ENCODE measurements around the gene RBBP4. TPM values are rescaled to one million over a fixed set of nuclear protein-coding genes. Genes with fewer than 3 reads are reported as not detected.
"Not testable (repeated sequence)": the region's sequence is repeated elsewhere in the genome, so short reads cannot be mapped to it uniquely, and the experiment has no call there.

The RBBP4 gene
- total and polyA plus RNA-seq, 7 experiments from 2014 or later, result 130 to 280 (median 165) TPM

DNA sequence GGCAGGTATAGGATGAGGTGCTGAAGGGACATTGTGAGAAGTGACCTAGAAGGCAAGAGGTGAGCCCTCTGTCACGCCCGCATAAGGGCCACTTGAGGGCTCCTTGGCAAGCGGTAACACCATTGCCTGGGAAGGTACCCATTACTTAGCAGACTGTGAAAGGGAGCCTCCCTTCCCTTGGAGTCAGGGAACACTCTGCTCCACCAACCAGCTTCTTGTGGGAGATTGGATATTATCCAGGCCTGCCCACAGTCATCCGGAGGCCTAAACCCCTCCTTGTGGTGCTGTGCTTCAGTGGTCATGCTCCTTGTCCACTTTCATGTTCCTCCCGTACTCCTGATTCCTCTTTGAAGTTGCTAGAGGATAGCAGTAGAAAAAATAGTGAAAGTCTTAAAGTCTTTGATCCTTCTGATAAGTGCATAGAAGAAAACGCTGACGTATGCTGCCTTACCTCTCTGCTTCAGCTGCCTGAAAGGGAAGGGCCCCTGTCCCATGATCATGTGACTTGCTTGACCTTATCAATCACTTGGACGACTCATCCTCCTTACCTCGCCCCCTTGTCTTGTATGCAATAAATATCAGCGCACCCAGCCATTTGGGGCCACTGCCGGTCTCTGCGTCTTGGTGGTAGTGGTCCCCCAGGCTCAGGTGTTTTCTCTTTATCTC is 16.0 kb downstream of the RBBP4 start:
- H3K36me3 Mint-ChIP-seq, result peaks cover 0 to 31% (median 16%) of the 10 kb centered on the region in 5 donors

DNA sequence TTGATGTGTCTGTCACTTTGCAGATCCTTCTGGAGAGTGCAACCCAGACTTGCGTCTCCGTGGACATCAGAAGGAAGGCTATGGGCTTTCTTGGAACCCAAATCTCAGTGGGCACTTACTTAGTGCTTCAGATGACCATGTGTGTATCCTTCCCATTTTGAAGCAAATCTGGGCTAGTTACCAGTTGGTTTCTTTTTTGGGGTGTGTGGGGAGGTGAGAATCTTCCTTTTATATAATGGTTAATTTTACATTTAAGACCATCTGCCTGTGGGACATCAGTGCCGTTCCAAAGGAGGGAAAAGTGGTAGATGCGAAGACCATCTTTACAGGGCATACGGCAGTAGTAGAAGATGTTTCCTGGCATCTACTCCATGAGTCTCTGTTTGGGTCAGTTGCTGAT is 17.7 kb downstream of the RBBP4 start:
- intact Hi-C loops (cut with micrococcal nuclease); ATAC-seq; H3K4me1 ChIP-seq (ENCODE audit: control insufficient read depth in 2 of 2, insufficient read depth in 2 of 2, low read length in 2 of 2); H3K9me3 Mint-ChIP-seq; DNase-seq; H3K9me3 ChIP-seq (ENCODE audit: control insufficient read depth in 2 of 3, low read length in 3 of 3); CTCF ChIA-PET; H3K27ac Mint-ChIP-seq; H3K4me3 Mint-ChIP-seq; H3K27me3 Mint-ChIP-seq; H3K27me3 ChIP-seq (ENCODE audit: control insufficient read depth in 2 of 2, insufficient read depth in 2 of 2, low read length in 2 of 2); H3K27ac ChIP-seq (ENCODE audit: low read depth, low read length); H3K4me3 ChIP-seq (ENCODE audit: low read length); POLR2A ChIA-PET: not testable (repeated sequence)
- H3K36me3 ChIP-seq (ENCODE audit: control insufficient read depth in 2 of 3, insufficient read depth in 3 of 3, low read length in 3 of 3), result peaks cover 11 to 89% (median 34%) of the 10 kb centered on the region in 3 experiments
- Mint-ChIP-seq H3K36me3 (peaks cover 5 to 44% (median 24%) of the 10 kb centered on the region in 5 donors), H3K4me1 (peaks cover 0 to 14% (median 4%) of the 10 kb centered on the region in 7 donors)

More for the DNA sequence above, 16.0 kb downstream of the RBBP4 start:
- no peaks in the 10 kb centered on the region for H3K4me1 ChIP-seq (ENCODE audit: control insufficient read depth in 2 of 2, insufficient read depth in 2 of 2, low read length in 2 of 2)
- H3K4me3 ChIP-seq (ENCODE audit: low read length), result no peak overlapping the region
- no peaks in the 10 kb centered on the region for H3K27me3 Mint-ChIP-seq
- H3K4me1 Mint-ChIP-seq, result peaks cover 0 to 14% (median 4%) of the 10 kb centered on the region in 7 donors
- ATAC-seq (no peak), DNase-seq (no peak)
- no peaks in the 10 kb centered on the region for H3K9me3 ChIP-seq (ENCODE audit: control insufficient read depth in 2 of 3, low read length in 3 of 3)
- peaks cover 5 to 74% (median 23%) of the 10 kb centered on the region in 3 experiments for H3K36me3 ChIP-seq (ENCODE audit: control insufficient read depth in 2 of 3, insufficient read depth in 3 of 3, low read length in 3 of 3)
- peak overlapping the region in 1 of 9 donors; percentile 15 for H3K27ac Mint-ChIP-seq
- H3K27ac ChIP-seq (ENCODE audit: low read depth, low read length), result no peak overlapping the region
- no peaks in the 10 kb centered on the region for H3K27me3 ChIP-seq (ENCODE audit: control insufficient read depth in 2 of 2, insufficient read depth in 2 of 2, low read length in 2 of 2)
- ChIA-PET CTCF (no interaction called here), POLR2A (no interaction called here)
- intact Hi-C loops (cut with micrococcal nuclease), result no loop called here
- no peaks in the 10 kb centered on the region for H3K9me3 Mint-ChIP-seq
- no peak overlapping the region for H3K4me3 Mint-ChIP-seq

DNA sequence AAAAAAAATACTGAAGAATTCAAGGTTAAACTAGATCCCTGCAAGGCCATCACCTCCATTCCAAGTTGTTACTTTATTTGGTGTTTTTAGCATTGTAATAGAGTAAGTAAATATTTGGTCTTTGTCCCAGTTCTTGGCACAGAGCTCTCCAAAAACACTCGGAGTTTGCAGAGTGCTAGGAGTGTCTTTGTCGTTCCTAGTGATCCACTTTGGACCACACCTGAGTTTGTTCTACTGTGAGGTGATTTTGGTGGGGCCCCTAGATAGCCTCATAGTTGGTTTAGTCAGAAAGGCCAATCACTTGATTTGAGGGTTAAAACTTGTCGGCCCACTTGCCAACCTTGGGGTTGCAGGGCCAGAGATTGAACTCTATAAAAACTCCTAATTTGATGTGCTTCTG is 25.9 kb downstream of the RBBP4 start:
- no peaks in the 10 kb centered on the region for H3K27me3 ChIP-seq (ENCODE audit: control insufficient read depth in 2 of 2, insufficient read depth in 2 of 2, low read length in 2 of 2)
- H3K9me3 Mint-ChIP-seq, result no peaks in the 10 kb centered on the region
- intact Hi-C loops (cut with micrococcal nuclease), result no loop called here
- no peak overlapping the region for H3K4me3 ChIP-seq (ENCODE audit: low read length)
- ATAC-seq, result no peak
- H3K27ac Mint-ChIP-seq, result no peak overlapping the region
- H3K4me1 Mint-ChIP-seq, result peaks cover 0 to 6% (median 0%) of the 10 kb centered on the region in 7 donors
- no peak overlapping the region for H3K27ac ChIP-seq (ENCODE audit: low read depth, low read length)
- CTCF ChIA-PET, result no interaction called here
- POLR2A ChIA-PET, result interaction anchor here (1.2 kb wide), 1 partner anchor 11 kb away, joined by 4 read pairs; no protein-coding TSS in a partner anchor
- no peak overlapping the region for H3K4me3 Mint-ChIP-seq
- no peaks in the 10 kb centered on the region for H3K4me1 ChIP-seq (ENCODE audit: control insufficient read depth in 2 of 2, insufficient read depth in 2 of 2, low read length in 2 of 2)
- H3K9me3 ChIP-seq (ENCODE audit: control insufficient read depth in 2 of 3, low read length in 3 of 3), result no peaks in the 10 kb centered on the region
- no peak for DNase-seq
- peaks cover 16 to 73% (median 29%) of the 10 kb centered on the region in 3 experiments for H3K36me3 ChIP-seq (ENCODE audit: control insufficient read depth in 2 of 3, insufficient read depth in 3 of 3, low read length in 3 of 3)
- H3K36me3 Mint-ChIP-seq, result peaks cover 5 to 53% (median 32%) of the 10 kb centered on the region in 5 donors
- no peaks in the 10 kb centered on the region for H3K27me3 Mint-ChIP-seq

DNA sequence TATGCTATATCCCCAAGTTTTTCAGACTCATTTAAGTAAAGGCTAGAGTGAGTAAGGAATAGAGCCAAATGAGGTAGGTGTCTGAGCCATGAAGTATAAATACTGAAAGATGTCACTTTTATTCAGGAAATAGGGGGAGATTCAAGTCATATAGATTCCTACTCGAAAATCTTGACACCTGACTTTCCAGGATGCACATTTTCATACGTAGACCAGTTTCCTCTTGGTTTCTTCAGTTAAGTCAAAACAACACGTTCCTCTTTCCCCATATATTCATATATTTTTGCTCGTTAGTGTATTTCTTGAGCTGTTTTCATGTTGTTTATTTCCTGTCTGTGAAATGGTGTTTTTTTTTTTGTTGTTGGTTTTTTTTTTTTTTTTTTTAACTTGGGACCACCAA is 29.0 kb downstream of the RBBP4 start:
- DNase-seq; H3K9me3 ChIP-seq (ENCODE audit: control insufficient read depth in 2 of 3, low read length in 3 of 3); H3K4me1 ChIP-seq (ENCODE audit: control insufficient read depth in 2 of 2, insufficient read depth in 2 of 2, low read length in 2 of 2); ATAC-seq; CTCF ChIA-PET; H3K4me1 Mint-ChIP-seq; H3K4me3 Mint-ChIP-seq; H3K4me3 ChIP-seq (ENCODE audit: low read length); H3K27ac ChIP-seq (ENCODE audit: low read depth, low read length); H3K9me3 Mint-ChIP-seq; intact Hi-C loops (cut with micrococcal nuclease); H3K27me3 ChIP-seq (ENCODE audit: control insufficient read depth in 2 of 2, insufficient read depth in 2 of 2, low read length in 2 of 2); H3K27me3 Mint-ChIP-seq: not testable (repeated sequence)
- H3K27ac Mint-ChIP-seq, result peak overlapping the region in 1 of 9 donors; percentile 15
- H3K36me3 Mint-ChIP-seq, result peaks cover 0 to 43% (median 26%) of the 10 kb centered on the region in 5 donors
- peaks cover 9 to 61% (median 17%) of the 10 kb centered on the region in 3 experiments for H3K36me3 ChIP-seq (ENCODE audit: control insufficient read depth in 2 of 3, insufficient read depth in 3 of 3, low read length in 3 of 3)
- POLR2A ChIA-PET, result interaction anchor here (0.6 kb wide), 2 partner anchors 29 to 488 kb away, joined by 3 read pairs; partner anchors contain the start of gene RBBP4

DNA sequence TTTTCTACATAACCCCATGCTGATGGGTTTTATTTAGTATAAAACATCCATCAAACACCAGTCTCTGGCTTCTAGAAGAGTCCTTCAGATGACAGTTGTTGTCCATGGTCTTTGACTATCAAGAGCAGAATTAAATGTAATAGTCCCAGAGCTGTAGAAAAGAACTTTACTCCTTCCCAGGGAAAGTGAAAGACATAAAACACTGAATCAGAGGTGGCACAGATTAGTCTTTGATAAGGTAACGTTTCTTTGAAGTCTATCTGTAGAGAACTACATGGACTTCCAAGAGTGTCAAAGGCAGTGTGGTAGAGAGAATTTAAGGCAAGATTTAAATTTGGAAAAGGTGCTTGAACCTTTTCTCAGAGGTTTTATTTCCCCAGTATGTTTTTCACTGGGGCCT is 29.6 kb downstream of the RBBP4 start:
- Histone ChIP-seq H3K27ac (ENCODE audit: low read depth, low read length) (no peak overlapping the region), H3K9me3 (ENCODE audit: control insufficient read depth in 2 of 3, low read length in 3 of 3) (no peaks in the 10 kb centered on the region), H3K4me3 (ENCODE audit: low read length) (no peak overlapping the region), H3K4me1 (ENCODE audit: control insufficient read depth in 2 of 2, insufficient read depth in 2 of 2, low read length in 2 of 2) (no peaks in the 10 kb centered on the region), H3K27me3 (ENCODE audit: control insufficient read depth in 2 of 2, insufficient read depth in 2 of 2, low read length in 2 of 2) (no peaks in the 10 kb centered on the region), H3K36me3 (ENCODE audit: control insufficient read depth in 2 of 3, insufficient read depth in 3 of 3, low read length in 3 of 3) (peaks cover 9 to 61% (median 17%) of the 10 kb centered on the region in 3 experiments)
- DNase-seq, result no peak
- H3K9me3 Mint-ChIP-seq, result no peaks in the 10 kb centered on the region
- intact Hi-C loops (cut with micrococcal nuclease), result no loop called here
- ATAC-seq, result no peak
- peaks cover 0 to 45% (median 27%) of the 10 kb centered on the region in 5 donors for H3K36me3 Mint-ChIP-seq
- H3K4me1 Mint-ChIP-seq, result peaks cover 0 to 5% (median 0%) of the 10 kb centered on the region in 7 donors
- POLR2A ChIA-PET, result interaction anchor here (0.6 kb wide), 1 partner anchor 30 kb away, joined by 3 read pairs; the partner anchor contains the start of gene RBBP4
- no peak overlapping the region for H3K4me3 Mint-ChIP-seq
- no peak overlapping the region for H3K27ac Mint-ChIP-seq
- CTCF ChIA-PET, result no interaction called here
- H3K27me3 Mint-ChIP-seq, result no peaks in the 10 kb centered on the region

- H3K27me3 ChIP-seq (ENCODE audit: control insufficient read depth in 2 of 2, insufficient read depth in 2 of 2, low read length in 2 of 2), result no peaks in the 10 kb centered on the region
- no peaks in the 10 kb centered on the region for H3K27me3 Mint-ChIP-seq
- H3K4me3 Mint-ChIP-seq, result no peak overlapping the region
- POLR2A ChIA-PET, result no interaction called here
- H3K4me3 ChIP-seq (ENCODE audit: low read length), result no peak overlapping the region
- peak overlapping the region in 2 of 9 donors; percentile 1 to 23 for H3K27ac Mint-ChIP-seq
- no peak for ATAC-seq
- CTCF ChIA-PET, result no interaction called here
- peaks cover 0 to 5% (median 0%) of the 10 kb centered on the region in 7 donors for H3K4me1 Mint-ChIP-seq
- no peak overlapping the region for H3K27ac ChIP-seq (ENCODE audit: low read depth, low read length)
- peaks cover 0 to 2% (median 0%) of the 10 kb centered on the region in 11 donors for H3K9me3 Mint-ChIP-seq
- peaks cover 0 to 48% (median 28%) of the 10 kb centered on the region in 5 donors for H3K36me3 Mint-ChIP-seq
- H3K4me1 ChIP-seq (ENCODE audit: control insufficient read depth in 2 of 2, insufficient read depth in 2 of 2, low read length in 2 of 2), result no peaks in the 10 kb centered on the region
- no peak for DNase-seq
- intact Hi-C loops (cut with micrococcal nuclease), result no loop called here
- H3K36me3 ChIP-seq (ENCODE audit: control insufficient read depth in 2 of 3, insufficient read depth in 3 of 3, low read length in 3 of 3), result peaks cover 9 to 62% (median 17%) of the 10 kb centered on the region in 3 experiments
- no peaks in the 10 kb centered on the region for H3K9me3 ChIP-seq (ENCODE audit: control insufficient read depth in 2 of 3, low read length in 3 of 3)
These were observed 30.5 kb downstream of the RBBP4 start for GRCh38 chr1:32681509-32681908.

GRCh38 chr1:32681999-32682398 is 31.0 kb downstream of the RBBP4 start:
- H3K4me3 Mint-ChIP-seq, result no peak overlapping the region
- intact Hi-C loops (cut with micrococcal nuclease), result no loop called here

More at GRCh38 chr1:32681999-32682398, 31.0 kb downstream of the RBBP4 start:
- Histone ChIP-seq H3K4me3 (ENCODE audit: low read length) (no peak overlapping the region), H3K27ac (ENCODE audit: low read depth, low read length) (no peak overlapping the region), H3K27me3 (ENCODE audit: control insufficient read depth in 2 of 2, insufficient read depth in 2 of 2, low read length in 2 of 2) (no peaks in the 10 kb centered on the region), H3K36me3 (ENCODE audit: control insufficient read depth in 2 of 3, insufficient read depth in 3 of 3, low read length in 3 of 3) (peaks cover 9 to 58% (median 17%) of the 10 kb centered on the region in 3 experiments), H3K4me1 (ENCODE audit: control insufficient read depth in 2 of 2, insufficient read depth in 2 of 2, low read length in 2 of 2) (no peaks in the 10 kb centered on the region), H3K9me3 (ENCODE audit: control insufficient read depth in 2 of 3, low read length in 3 of 3) (no peaks in the 10 kb centered on the region)
- Mint-ChIP-seq H3K36me3 (peaks cover 0 to 50% (median 28%) of the 10 kb centered on the region in 5 donors), H3K9me3 (peaks cover 0 to 2% (median 0%) of the 10 kb centered on the region in 11 donors), H3K4me1 (peaks cover 0 to 5% (median 0%) of the 10 kb centered on the region in 7 donors), H3K27me3 (no peaks in the 10 kb centered on the region), H3K27ac (no peak overlapping the region)
- ChIA-PET CTCF (no interaction called here), POLR2A (no interaction called here)
- no peak for ATAC-seq
- DNase-seq, result no peak

All from naive thymus-derived CD4-positive, alpha-beta T cell (primary cell).